PFSK-1 (cell line): ENCODE results near the gene OR6S1.

Experiments used
- FOXP2 ChIP-seq: optimal IDR thresholded peaks from 2 replicates; pipeline ENCODE3; 2011; ENCODE audit warnings: borderline replicate concordance, control low read depth, inconsistent platforms; ENCODE audit not compliant: insufficient read depth; ENCODE audit errors: extremely low read length, extremely low read depth
- POLR2AphosphoS5 ChIP-seq: IDR thresholded peaks from 2 replicates; pipeline ENCODE4 v1.6.1; 2012; ENCODE audit warnings: low read depth, mild to moderate bottlenecking, control low read depth, low read length, moderate library complexity
- SIN3A ChIP-seq: IDR thresholded peaks from 2 replicates; pipeline ENCODE4 v1.6.1; 2012; ENCODE audit warnings: mild to moderate bottlenecking, low read length, moderate library complexity, borderline replicate concordance; ENCODE audit not compliant: insufficient read depth
- TAF1 ChIP-seq: IDR thresholded peaks from 2 replicates; pipeline ENCODE4 v1.6.1; 2012; ENCODE audit warnings: low read length, control low read depth, borderline replicate concordance; ENCODE audit not compliant: insufficient read depth
- TF ChIP-seq, protein P1 (sequence below), 2 experiments: IDR thresholded peaks; 2 replicates each; pipeline versions ENCODE4 v1.6.1 to v1.8.0; 2011 to 2012; ENCODE audit warnings: low read depth in 2 of 2, low read length in 2 of 2, control low read depth in 1 of 2, inconsistent platforms in 1 of 2, mild to moderate bottlenecking in 1 of 2, moderate library complexity in 1 of 2; ENCODE audit not compliant: insufficient read depth in 1 of 2

DNA sequence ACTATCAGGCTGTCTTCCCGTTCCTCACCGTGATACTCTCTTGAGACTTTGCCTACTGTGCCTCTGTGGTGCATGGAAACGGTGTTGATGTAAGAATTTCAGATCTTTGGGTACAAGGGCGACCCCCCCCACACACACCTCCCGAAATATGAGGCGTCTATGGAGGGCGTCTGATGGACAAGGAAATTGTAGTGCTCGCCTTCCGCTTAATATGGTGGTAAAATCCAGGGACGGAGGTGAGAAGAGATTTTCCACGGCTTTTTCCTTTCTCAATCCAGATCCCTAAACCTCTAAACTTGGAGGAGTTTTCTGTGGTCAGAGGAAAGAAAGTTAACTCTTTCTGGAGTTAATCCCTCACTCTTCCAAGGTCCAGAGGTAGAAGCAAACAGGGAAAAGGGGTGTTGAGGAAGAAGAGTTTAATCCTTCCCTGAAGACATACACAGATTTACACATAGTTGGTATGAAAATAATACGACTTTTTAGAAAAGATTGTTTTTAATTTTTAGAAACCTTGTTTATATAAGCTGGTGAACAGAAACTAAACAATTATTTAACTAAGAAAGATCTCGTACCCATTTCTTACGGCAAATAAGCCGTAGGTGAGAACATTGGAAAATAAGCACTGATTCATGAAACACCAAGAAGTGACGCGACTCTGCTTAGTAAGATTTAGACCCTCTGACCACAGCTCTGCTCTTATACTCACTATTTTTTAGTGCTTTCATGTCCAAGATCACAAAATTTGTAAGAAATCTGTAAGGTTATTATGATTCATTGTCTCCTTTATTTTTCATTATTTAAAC lies 27.3 kb downstream of the OR6S1 start:
- TF ChIP-seq, protein P1, sequence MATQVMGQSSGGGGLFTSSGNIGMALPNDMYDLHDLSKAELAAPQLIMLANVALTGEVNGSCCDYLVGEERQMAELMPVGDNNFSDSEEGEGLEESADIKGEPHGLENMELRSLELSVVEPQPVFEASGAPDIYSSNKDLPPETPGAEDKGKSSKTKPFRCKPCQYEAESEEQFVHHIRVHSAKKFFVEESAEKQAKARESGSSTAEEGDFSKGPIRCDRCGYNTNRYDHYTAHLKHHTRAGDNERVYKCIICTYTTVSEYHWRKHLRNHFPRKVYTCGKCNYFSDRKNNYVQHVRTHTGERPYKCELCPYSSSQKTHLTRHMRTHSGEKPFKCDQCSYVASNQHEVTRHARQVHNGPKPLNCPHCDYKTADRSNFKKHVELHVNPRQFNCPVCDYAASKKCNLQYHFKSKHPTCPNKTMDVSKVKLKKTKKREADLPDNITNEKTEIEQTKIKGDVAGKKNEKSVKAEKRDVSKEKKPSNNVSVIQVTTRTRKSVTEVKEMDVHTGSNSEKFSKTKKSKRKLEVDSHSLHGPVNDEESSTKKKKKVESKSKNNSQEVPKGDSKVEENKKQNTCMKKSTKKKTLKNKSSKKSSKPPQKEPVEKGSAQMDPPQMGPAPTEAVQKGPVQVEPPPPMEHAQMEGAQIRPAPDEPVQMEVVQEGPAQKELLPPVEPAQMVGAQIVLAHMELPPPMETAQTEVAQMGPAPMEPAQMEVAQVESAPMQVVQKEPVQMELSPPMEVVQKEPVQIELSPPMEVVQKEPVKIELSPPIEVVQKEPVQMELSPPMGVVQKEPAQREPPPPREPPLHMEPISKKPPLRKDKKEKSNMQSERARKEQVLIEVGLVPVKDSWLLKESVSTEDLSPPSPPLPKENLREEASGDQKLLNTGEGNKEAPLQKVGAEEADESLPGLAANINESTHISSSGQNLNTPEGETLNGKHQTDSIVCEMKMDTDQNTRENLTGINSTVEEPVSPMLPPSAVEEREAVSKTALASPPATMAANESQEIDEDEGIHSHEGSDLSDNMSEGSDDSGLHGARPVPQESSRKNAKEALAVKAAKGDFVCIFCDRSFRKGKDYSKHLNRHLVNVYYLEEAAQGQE (IDR thresholded peaks at IDR 0.05; ENCODE audit: insufficient read depth in 1 of 2, low read depth in 2 of 2, low read length in 2 of 2), result no peak
- TF ChIP-seq POLR2AphosphoS5, result no peak
- TF ChIP-seq SIN3A, result no peak
- TF ChIP-seq TAF1, result no peak
- no peak for TF ChIP-seq FOXP2
